Cardiac muscle cell (in vitro differentiated cells and primary cell): ENCODE measurements around the gene CYP3A7. TPM values are rescaled to one million over a fixed set of nuclear protein-coding genes. Genes with fewer than 3 reads are reported as not detected.

ENCODE experiments used
- polyA plus RNA-seq: library from polyadenylated mRNA; unstranded; fragments of >200 nt; fragmentation: Nextera tagmentation; extraction: Ambion mirVana; gene quantifications from 2 replicates; pipeline ENCODE4 v1.2.1, GENCODE V29; 2016
- total RNA-seq: library from RNA; depleted of rRNA; stranded (reverse); fragments of >200 nt; gene quantifications from 2 replicates; pipeline ENCODE4 v1.2.3, GENCODE V29; 2016

CYP3A7 gene
- total and polyA plus RNA-seq, 2 experiments from 2014 or later = 0.51 TPM; not detected in 1

Other genes starting within 250 kb of the CYP3A7 start
- gene ZNF394, start 234.9 kb downstream of the CYP3A7 start, total RNA-seq = 17.3 and 32.0 TPM in 2 replicates
- gene ZNF394, start 234.9 kb downstream of the CYP3A7 start, polyA plus RNA-seq = 18.7 and 21.9 TPM in 2 replicates
- 13.2 and 17.6 TPM in 2 replicates for gene ZKSCAN5, start 230.5 kb downstream of the CYP3A7 start, total RNA-seq
- gene ZKSCAN5, start 230.5 kb downstream of the CYP3A7 start, polyA plus RNA-seq = 6.2 and 12.0 TPM in 2 replicates
- gene FAM200A, start 183.1 kb downstream of the CYP3A7 start, total RNA-seq = 6.1 and 8.0 TPM in 2 replicates
- 11.1 and 11.9 TPM in 2 replicates for gene FAM200A, start 183.1 kb downstream of the CYP3A7 start, polyA plus RNA-seq
- 118 and 120 TPM in 2 replicates for gene ZNF655, start 176.6 kb downstream of the CYP3A7 start, total RNA-seq
- gene ZNF655, start 176.6 kb downstream of the CYP3A7 start, polyA plus RNA-seq = 45.9 and 48.3 TPM in 2 replicates
- 0.81 and 2.3 TPM in 2 replicates for gene TMEM225B, start 136.9 kb downstream of the CYP3A7 start, total RNA-seq
- gene TMEM225B, start 136.9 kb downstream of the CYP3A7 start, polyA plus RNA-seq = 0.17 and 6.3 TPM in 2 replicates
- gene ZSCAN25, start 118.2 kb downstream of the CYP3A7 start, total RNA-seq = 14.0 and 22.8 TPM in 2 replicates
- 9.7 and 13.8 TPM in 2 replicates for gene ZSCAN25, start 118.2 kb downstream of the CYP3A7 start, polyA plus RNA-seq
- gene CYP3A5, start 55.2 kb downstream of the CYP3A7 start, total RNA-seq = 0.24 and 4.8 TPM in 2 replicates
- 0.81 and 0.95 TPM in 2 replicates for gene CYP3A5, start 55.2 kb downstream of the CYP3A7 start, polyA plus RNA-seq
- not detected in 2 replicates for gene CYP3A4, start 49.0 kb upstream of the CYP3A7 start, total RNA-seq
- gene CYP3A4, start 49.0 kb upstream of the CYP3A7 start, polyA plus RNA-seq = not detected in 2 replicates
- 0.07 TPM in 1 of 2 replicates, not detected in the other for gene CYP3A43, start 92.8 kb upstream of the CYP3A7 start, total RNA-seq
- gene CYP3A43, start 92.8 kb upstream of the CYP3A7 start, polyA plus RNA-seq = 0.22 and 0.42 TPM in 2 replicates
- gene OR2AE1, start 141.8 kb upstream of the CYP3A7 start, total RNA-seq = not detected in 2 replicates
- gene OR2AE1, start 141.8 kb upstream of the CYP3A7 start, polyA plus RNA-seq = not detected in 2 replicates
- gene TRIM4, start 184.3 kb upstream of the CYP3A7 start, total RNA-seq = 3.1 and 6.0 TPM in 2 replicates
- 4.0 and 4.2 TPM in 2 replicates for gene TRIM4, start 184.3 kb upstream of the CYP3A7 start, polyA plus RNA-seq
- gene GJC3, start 194.4 kb upstream of the CYP3A7 start, total RNA-seq = not detected in 2 replicates
- not detected in 2 replicates for gene GJC3, start 194.4 kb upstream of the CYP3A7 start, polyA plus RNA-seq
- 0.39 TPM in 1 of 2 replicates, not detected in the other for gene AZGP1, start 240.8 kb upstream of the CYP3A7 start, total RNA-seq
- not detected in 2 replicates for gene AZGP1, start 240.8 kb upstream of the CYP3A7 start, polyA plus RNA-seq